Measurements from ENCODE around the gene P2RY6.

- TF ChIP-seq POLR2A (IDR thresholded peaks at IDR 0.05) (peak in 1 of 2 donors; percentile 32), EP300 (IDR thresholded peaks at IDR 0.05) (peak in 1 of 2 donors; percentile 69)
- TF ChIP-seq, protein P1, sequence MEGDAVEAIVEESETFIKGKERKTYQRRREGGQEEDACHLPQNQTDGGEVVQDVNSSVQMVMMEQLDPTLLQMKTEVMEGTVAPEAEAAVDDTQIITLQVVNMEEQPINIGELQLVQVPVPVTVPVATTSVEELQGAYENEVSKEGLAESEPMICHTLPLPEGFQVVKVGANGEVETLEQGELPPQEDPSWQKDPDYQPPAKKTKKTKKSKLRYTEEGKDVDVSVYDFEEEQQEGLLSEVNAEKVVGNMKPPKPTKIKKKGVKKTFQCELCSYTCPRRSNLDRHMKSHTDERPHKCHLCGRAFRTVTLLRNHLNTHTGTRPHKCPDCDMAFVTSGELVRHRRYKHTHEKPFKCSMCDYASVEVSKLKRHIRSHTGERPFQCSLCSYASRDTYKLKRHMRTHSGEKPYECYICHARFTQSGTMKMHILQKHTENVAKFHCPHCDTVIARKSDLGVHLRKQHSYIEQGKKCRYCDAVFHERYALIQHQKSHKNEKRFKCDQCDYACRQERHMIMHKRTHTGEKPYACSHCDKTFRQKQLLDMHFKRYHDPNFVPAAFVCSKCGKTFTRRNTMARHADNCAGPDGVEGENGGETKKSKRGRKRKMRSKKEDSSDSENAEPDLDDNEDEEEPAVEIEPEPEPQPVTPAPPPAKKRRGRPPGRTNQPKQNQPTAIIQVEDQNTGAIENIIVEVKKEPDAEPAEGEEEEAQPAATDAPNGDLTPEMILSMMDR (IDR thresholded peaks at IDR 0.05), result peak; percentile 83 to 97 (median 90)
These were observed 35.3 kb downstream of the P2RY6 start for GRCh38 chr11:73307323-73308002.
